Fibroblast of gingiva (primary cell): ENCODE measurements around the gene EHD2.
"Not testable (repeated sequence)": the region's sequence is repeated elsewhere in the genome, so short reads cannot be mapped to it uniquely, and the experiment has no call there.

Experiments used
- DNase-seq: peaks from one replicate; pipeline ENCODE4 v3.0.0-alpha.2; 2011; ENCODE audit warnings: low read depth

EHD2 gene

GRCh38 chr19:47769534-47769933 is 56.3 kb downstream of the EHD2 start:
- DNase-seq, result no peak

DNA sequence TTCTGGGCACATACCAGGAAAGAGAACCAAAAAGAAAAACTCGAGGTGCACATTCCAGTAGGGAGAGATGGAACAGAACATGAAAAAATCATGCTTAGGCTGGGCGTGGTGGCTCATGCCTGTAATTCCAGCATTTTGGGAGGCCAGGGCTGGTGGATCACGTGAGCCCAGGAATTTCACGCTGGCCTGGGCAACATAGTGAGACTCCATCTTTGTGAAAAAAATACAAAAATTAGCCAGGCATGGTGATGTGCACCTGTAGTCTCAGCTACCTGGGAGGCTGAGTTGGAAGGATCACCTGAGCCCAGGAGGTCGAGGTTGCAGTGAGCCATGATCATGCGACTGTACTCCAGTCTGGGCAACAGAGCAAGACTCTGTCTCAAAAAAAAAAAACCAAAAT is 58.1 kb downstream of the EHD2 start:
- not testable (repeated sequence) for DNase-seq

- DNase-seq, result no peak
Observed at GRCh38 chr19:47776568-47776967, 63.3 kb downstream of the EHD2 start.

- DNase-seq, result not testable (repeated sequence)
Observed at GRCh38 chr19:47777245-47778048, 64.2 kb downstream of the EHD2 start.

DNA sequence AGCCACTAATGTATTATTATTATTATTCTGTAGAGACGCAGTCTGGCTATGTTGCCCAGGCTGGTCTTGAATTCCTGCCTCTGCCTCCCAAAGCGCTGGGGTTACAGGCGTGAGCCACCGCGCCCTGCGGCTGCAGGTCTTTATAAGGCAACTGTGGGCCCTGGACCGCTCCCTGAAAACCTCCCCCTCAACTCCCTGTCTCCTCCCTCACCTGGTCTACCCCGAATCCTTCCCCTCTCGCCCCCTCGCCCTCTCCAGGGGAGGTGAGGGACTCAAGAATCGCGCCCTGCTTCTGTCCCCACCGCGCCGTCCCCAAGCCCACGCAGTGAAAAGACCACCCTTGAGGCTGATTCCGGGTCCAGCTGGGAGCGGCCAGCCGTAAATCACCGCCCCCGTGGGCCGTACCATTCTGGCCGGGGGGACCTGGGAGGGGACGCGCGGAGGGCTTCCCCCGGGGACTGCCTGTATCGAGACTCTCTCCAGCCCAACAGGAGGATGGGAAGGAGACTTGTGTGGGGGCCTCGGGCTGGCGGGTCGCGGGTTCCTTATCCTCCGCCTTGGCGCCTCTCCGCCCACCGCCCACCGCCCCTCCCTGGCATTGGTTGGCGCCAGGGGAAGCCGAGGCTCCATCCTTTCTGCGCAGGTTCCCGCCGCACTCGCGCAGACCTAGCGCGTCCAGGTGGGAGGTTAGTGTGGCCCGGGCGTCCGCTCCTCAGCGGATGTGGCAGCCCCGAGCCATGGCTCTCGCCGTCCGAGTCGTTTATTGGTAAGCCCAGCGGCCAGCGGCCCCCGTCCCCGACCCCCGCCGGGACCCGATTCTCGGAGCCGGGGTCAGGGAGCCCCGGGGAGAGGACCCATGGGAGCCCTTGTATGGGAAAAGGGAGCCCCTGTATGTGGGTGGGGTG is 65.1 kb downstream of the EHD2 start, which contains the start of gene SELENOW:
TSS of gene SELENOW (plus strand) at position 655 of the 905 bp plus-strand sequence. CDS start at position 738, 83 bp downstream.
- DNase-seq, result peak; percentile 67

- DNase-seq, result peak; percentile 18
Observed at GRCh38 chr19:47778954-47779351, 65.7 kb downstream of the EHD2 start.

GRCh38 chr19:47779524-47780214 is 66.4 kb downstream of the EHD2 start:
- no peak for DNase-seq

- no peak for DNase-seq
Observed at GRCh38 chr19:47780215-47780551, 67.0 kb downstream of the EHD2 start.

- DNase-seq, result no peak
Observed at GRCh38 chr19:47781590-47782262, 68.5 kb downstream of the EHD2 start.

- DNase-seq, result no peak
Observed at GRCh38 chr19:47786566-47786965, 73.3 kb downstream of the EHD2 start.

GRCh38 chr19:47787307-47787706 is 74.1 kb downstream of the EHD2 start:
- DNase-seq, result not testable (repeated sequence)

GRCh38 chr19:47789811-47790210 is 76.6 kb downstream of the EHD2 start:
- not testable (repeated sequence) for DNase-seq

DNA sequence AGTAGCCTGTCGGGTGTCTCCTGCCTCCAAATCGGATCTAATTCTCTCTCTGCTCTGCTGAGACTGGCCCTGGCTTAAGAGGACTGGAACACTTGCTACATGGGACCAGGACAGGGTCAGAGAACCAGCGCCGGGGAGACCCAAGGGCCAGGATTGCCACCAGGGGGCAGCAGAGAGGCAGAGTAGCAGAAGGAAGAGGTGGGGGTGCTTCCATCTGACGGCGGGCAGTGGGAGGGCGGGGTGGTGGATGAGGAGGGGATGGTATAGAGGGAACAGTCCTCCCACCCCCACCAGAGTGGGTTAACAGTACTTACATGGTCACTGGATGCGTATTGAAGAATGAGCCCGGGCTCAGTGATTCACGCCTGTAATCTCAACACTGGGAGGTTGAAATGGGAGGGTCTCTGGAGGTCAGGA is 77.2 kb downstream of the EHD2 start:
- DNase-seq, result peak; percentile 54

GRCh38 chr19:47792616-47793015 is 79.4 kb downstream of the EHD2 start:
- DNase-seq, result no peak
